Neural cell (in vitro differentiated cells): Measurements from ENCODE around the gene TRABD2B. TPM values are rescaled to one million over a fixed set of nuclear protein-coding genes. Genes with fewer than 3 reads are reported as not detected.

Experiments
- H2AFZ ChIP-seq: fragments of 200-600, 300-800 bp; sonication (generic), shearing (Covaris generic); 2 replicates; pipeline ENCODE4 v1.6.0; 2014; ENCODE audit warnings: low read depth, mild to moderate bottlenecking, antibody characterized with exemption, low read length, moderate library complexity
- H3F3A ChIP-seq: fragments of 200-600 bp; shearing (Covaris generic); 2 replicates; pipeline ENCODE4 v1.6.1; 2016; ENCODE audit warnings: mild to moderate bottlenecking, moderate library complexity, mixed read lengths, antibody characterized with exemption, low read length; ENCODE audit not compliant: insufficient read depth, poor library complexity, severe bottlenecking
- H3K27ac ChIP-seq: fragments of 200-600, 300-800 bp; sonication (generic), shearing (Covaris generic); 2 replicates; pipeline ENCODE4 v1.5.1; 2014; ENCODE audit warnings: mild to moderate bottlenecking, low read length, moderate library complexity
- H3K27me3 ChIP-seq: fragments of 300-800, 200-600 bp; sonication (generic), shearing (Covaris generic); 2 replicates; pipeline ENCODE4 v1.6.0; 2014; ENCODE audit warnings: mild to moderate bottlenecking, low read depth, low read length, moderate library complexity; ENCODE audit not compliant: insufficient read depth
- H3K36me3 ChIP-seq: fragments of 300-800, 200-600 bp; sonication (generic), shearing (Covaris generic); 2 replicates; pipeline ENCODE4 v1.5.1; 2014; ENCODE audit warnings: mild to moderate bottlenecking, antibody characterized with exemption, low read length, moderate library complexity; ENCODE audit not compliant: insufficient read depth
- H3K4me2 ChIP-seq: fragments of 300-800, 200-600 bp; sonication (generic), shearing (Covaris generic); 2 replicates; pipeline ENCODE4 v1.6.0; 2014; ENCODE audit warnings: mild to moderate bottlenecking, low read length
- H3K4me3 ChIP-seq: fragments of 300-800, 200-600 bp; sonication (generic), shearing (Covaris generic); 2 replicates; pipeline ENCODE4 v1.5.1; 2014; ENCODE audit warnings: mild to moderate bottlenecking, low read length, moderate library complexity
- H3K79me2 ChIP-seq: fragments of 200-600 bp; shearing (Covaris generic); replicated peaks from 2 replicates; pipeline ENCODE4 v1.6.0; 2014; ENCODE audit warnings: mild to moderate bottlenecking, low read length, moderate library complexity; ENCODE audit not compliant: insufficient read depth
- H3K9ac ChIP-seq: fragments of 300-800, 200-600 bp; sonication (generic), shearing (Covaris generic); 2 replicates; pipeline ENCODE4 v1.6.1; 2016; ENCODE audit warnings: mild to moderate bottlenecking, low read length, mixed read lengths
- H3K9me2 ChIP-seq: fragments of 200-600 bp; shearing (Covaris generic); 2 replicates; pipeline ENCODE4 v1.6.1; 2016; ENCODE audit warnings: mild to moderate bottlenecking, low read length, mixed read lengths; ENCODE audit not compliant: insufficient read depth
- H3K9me3 ChIP-seq: fragments of 200-600, 300-800 bp; sonication (generic), shearing (Covaris generic); 2 replicates; pipeline ENCODE4 v1.6.1; 2016; ENCODE audit warnings: mild to moderate bottlenecking, mixed run types, low read length, moderate library complexity, mixed read lengths
- H4K20me1 ChIP-seq: fragments of 200-600 bp; shearing (Covaris generic); 2 replicates; pipeline ENCODE4 v1.6.1; 2016; ENCODE audit warnings: mild to moderate bottlenecking, mixed run types; ENCODE audit not compliant: insufficient read depth
- EP300 ChIP-seq: fragments of 450-650 bp; conservative IDR thresholded peaks from 2 replicates; pipeline ENCODE4 v1.6.1; 2014; ENCODE audit warnings: antibody characterized with exemption, mild to moderate bottlenecking, moderate library complexity; ENCODE audit not compliant: poor library complexity, severe bottlenecking
- EZH2 ChIP-seq: fragments of 200-600, 300-800 bp; shearing (Covaris generic), sonication (generic); IDR thresholded peaks from 2 replicates; pipeline ENCODE4 v1.6.1; 2014; ENCODE audit warnings: antibody characterized with exemption, low read length, borderline replicate concordance, mild to moderate bottlenecking; ENCODE audit not compliant: insufficient read depth, poor library complexity, severe bottlenecking
- POLR2AphosphoS5 ChIP-seq: IDR thresholded peaks from 2 replicates; pipeline ENCODE4 v1.6.1; 2012
- RAD21 ChIP-seq: fragments of 450-650 bp; conservative IDR thresholded peaks from 2 replicates; pipeline ENCODE4 v1.6.1; 2014; ENCODE audit warnings: antibody characterized with exemption, mild to moderate bottlenecking, moderate library complexity
- REST ChIP-seq: IDR thresholded peaks from 2 replicates; pipeline ENCODE4 v1.6.1; 2012; ENCODE audit warnings: borderline replicate concordance
- SMC3 ChIP-seq: fragments of 450-650 bp; conservative IDR thresholded peaks from 2 replicates; pipeline ENCODE4 v1.6.1; 2014; ENCODE audit warnings: antibody characterized with exemption, mild to moderate bottlenecking, moderate library complexity; ENCODE audit not compliant: poor library complexity
- TAF1 ChIP-seq: IDR thresholded peaks from 2 replicates; pipeline ENCODE4 v1.6.1; 2012; ENCODE audit warnings: low read depth
- polyA plus RNA-seq: library from polyadenylated mRNA; depleted of rRNA; stranded (reverse); fragments of >200 nt; gene quantifications from 2 replicates; pipeline ENCODE4 v1.2.3, GENCODE V29; 2014

The TRABD2B gene
- polyA plus RNA-seq, 1 donor from 2014 or later, result 0.02 TPM

- no peak overlapping the region for H3K4me2 ChIP-seq
- no peak overlapping the region for H2AFZ ChIP-seq
- no peaks in the 10 kb centered on the region for H3K27me3 ChIP-seq
- no peaks in the 10 kb centered on the region for H3K79me2 ChIP-seq
- no peak overlapping the region for H3K9ac ChIP-seq
- no peak overlapping the region for H3K4me3 ChIP-seq
- TF ChIP-seq EP300, result no peak
- no peak for TF ChIP-seq TAF1
- no peaks in the 10 kb centered on the region for H3K36me3 ChIP-seq
- no peaks in the 10 kb centered on the region for H3F3A ChIP-seq
- no peak overlapping the region for H3K27ac ChIP-seq
- H3K9me2 ChIP-seq, result no peaks in the 10 kb centered on the region
- no peaks in the 10 kb centered on the region for H3K9me3 ChIP-seq
- H4K20me1 ChIP-seq, result no peaks in the 10 kb centered on the region
Observed at GRCh38 chr1:47751996-47752451, 245.2 kb downstream of the TRABD2B start.

GRCh38 chr1:47751193-47751592 lies 246.0 kb downstream of the TRABD2B start:
- Histone ChIP-seq H3F3A (no peaks in the 10 kb centered on the region), H3K79me2 (no peaks in the 10 kb centered on the region), H3K9me2 (no peaks in the 10 kb centered on the region), H3K27ac (no peak overlapping the region), H3K36me3 (no peaks in the 10 kb centered on the region), H3K9me3 (no peaks in the 10 kb centered on the region), H4K20me1 (no peaks in the 10 kb centered on the region), H3K4me2 (no peak overlapping the region), H3K27me3 (no peaks in the 10 kb centered on the region), H3K4me3 (no peak overlapping the region), H3K9ac (no peak overlapping the region), H2AFZ (no peak overlapping the region)
- TF ChIP-seq EZH2, result no peak
- no peak for TF ChIP-seq RAD21
- no peak for TF ChIP-seq SMC3

GRCh38 chr1:47745715-47746609 lies 251.2 kb downstream of the TRABD2B start:
- H4K20me1 ChIP-seq, result no peaks in the 10 kb centered on the region
- H3K9me2 ChIP-seq, result no peaks in the 10 kb centered on the region
- TF ChIP-seq POLR2AphosphoS5 (no peak), EZH2 (no peak), SMC3 (no peak), REST (no peak)
- H3F3A ChIP-seq, result no peaks in the 10 kb centered on the region
- H3K79me2 ChIP-seq, result no peaks in the 10 kb centered on the region
- H3K4me3 ChIP-seq, result no peak overlapping the region
- no peaks in the 10 kb centered on the region for H3K36me3 ChIP-seq
- H3K27ac ChIP-seq, result no peak overlapping the region
- no peak overlapping the region for H3K4me2 ChIP-seq
- H3K27me3 ChIP-seq, result no peaks in the 10 kb centered on the region
- H3K9me3 ChIP-seq, result no peaks in the 10 kb centered on the region
- no peak overlapping the region for H3K9ac ChIP-seq
- H2AFZ ChIP-seq, result no peak overlapping the region
